A673 (cell line): ENCODE data around the gene NMNAT1. TPM values are rescaled to one million over a fixed set of nuclear protein-coding genes. Genes with fewer than 3 reads are reported as not detected.

ENCODE experiments used
- BruUV-seq: library from RNA; stranded (reverse); fragments of 400-500 nt; replicated peaks from 2 replicates; lab custom pipeline; 2021; lab: Mats Ljungman, UMichigan
- CTCF ChIA-PET: fragments of 300-600 bp; sonication (Branson Sonifier 250); formaldehyde crosslinking; loops from one replicate; lab custom pipeline; 2022; ENCODE audit warnings: antibody characterized with exemption; lab: Charles Lee
- POLR2A ChIA-PET: fragments of 300-600 bp; sonication (Branson Sonifier 250); formaldehyde crosslinking; loops from one replicate; lab custom pipeline; 2022; ENCODE audit warnings: antibody characterized with exemption; ENCODE audit not compliant: low non-redundant PET; lab: Charles Lee
- DNase-seq: peaks from one replicate; pipeline ENCODE4 v3.0.0-alpha.2; 2015; ENCODE audit warnings: low spot score
- H3K27ac ChIP-seq: fragments of 200-600 bp; sonication (generic); 2 replicates; pipeline ENCODE4 v1.5.1; 2016; ENCODE audit warnings: mixed run types, low read depth, mild to moderate bottlenecking, mixed read lengths, antibody characterized with exemption, low read length; ENCODE audit not compliant: poor library complexity, severe bottlenecking
- H3K27me3 ChIP-seq: fragments of 200-600 bp; sonication (generic); replicated peaks from 2 replicates; pipeline ENCODE4 v1.6.1; 2017; ENCODE audit warnings: mixed run types, low read depth, mild to moderate bottlenecking, mixed read lengths, antibody characterized with exemption, low read length; ENCODE audit not compliant: insufficient read depth, poor library complexity
- H3K36me3 ChIP-seq: fragments of 200-600 bp; sonication (generic); 2 replicates; pipeline ENCODE4 v1.6.1; 2016; ENCODE audit warnings: mixed run types, mild to moderate bottlenecking, mixed read lengths, antibody characterized with exemption, low read length; ENCODE audit not compliant: insufficient read depth, poor library complexity, severe bottlenecking
- H3K4me1 ChIP-seq: fragments of 200-600 bp; sonication (generic); 2 replicates; pipeline ENCODE4 v1.6.1; 2017; ENCODE audit warnings: mixed run types, mild to moderate bottlenecking, mixed read lengths, antibody characterized with exemption, low read length; ENCODE audit not compliant: insufficient read depth, poor library complexity, severe bottlenecking
- H3K4me3 ChIP-seq: fragments of 200-600 bp; sonication (generic); 2 replicates; pipeline ENCODE4 v1.5.1; 2016; ENCODE audit warnings: low read depth, mixed run types, mild to moderate bottlenecking, mixed read lengths, low read length; ENCODE audit not compliant: poor library complexity, severe bottlenecking
- H3K9me3 ChIP-seq: fragments of 200-600 bp; sonication (generic); 2 replicates; pipeline ENCODE4 v1.6.1; 2016; ENCODE audit warnings: mixed run types, low read depth, mild to moderate bottlenecking, mixed read lengths, antibody characterized with exemption, low read length; ENCODE audit not compliant: poor library complexity, severe bottlenecking
- EZH2 ChIP-seq: fragments of 200-600 bp; sonication (generic); IDR thresholded peaks from 2 replicates; pipeline ENCODE4 v1.6.1; 2017; ENCODE audit warnings: borderline replicate concordance, low read depth, mild to moderate bottlenecking, mixed read lengths, antibody characterized with exemption, low read length; ENCODE audit not compliant: poor library complexity, severe bottlenecking
- intact Hi-C: fragments of 100-400 bp; cut with micrococcal nuclease; formaldehyde crosslinking; loops from one replicate; pipeline ENCODE4 v1.10.0; 2022; ENCODE audit not compliant: unreplicated experiment
- microRNA-seq: library from miRNA; unstranded; fragments of <30 nt; microRNA quantifications from one replicate; pipeline ENCODE4 v1.2.0, GENCODE V29; 2021
- total RNA-seq: library from RNA; stranded (reverse); gene quantifications from 2 replicates; pipeline ENCODE4 v1.2.3, GENCODE V29; 2021
- TF ChIP-seq, protein P1 (sequence below): fragments of 300-800, 200-600 bp; sonication (generic); conservative IDR thresholded peaks from 2 replicates; pipeline ENCODE4 v1.5.1; 2017; ENCODE audit warnings: low read depth, mild to moderate bottlenecking, antibody characterized with exemption, low read length, moderate library complexity, mixed read lengths

The NMNAT1 gene
- total RNA-seq, 1 experiment from 2014 or later: 4.5 TPM

- Histone ChIP-seq H3K4me1 (peaks cover 4% of the 10 kb centered on the region), H3K4me3 (peak within 1 kb of the TSS; percentile 75), H3K27ac (peak within 1 kb of the TSS; percentile 88), H3K9me3 (no peaks in the 10 kb centered on the region), H3K27me3 (no peaks in the 10 kb centered on the region), H3K36me3 (peaks cover 12% of the 10 kb centered on the region)
- intact Hi-C loops: loop anchor here (5.0 kb wide), 2 partner anchors 80 to 155 kb away; no protein-coding TSS in a partner anchor
- peak; percentile 99 for DNase-seq
- ChIA-PET POLR2A (interaction anchor here (0.5 kb wide), 1 partner anchor 37 kb away, joined by 4 read pairs; no protein-coding TSS in a partner anchor), CTCF (interaction anchor here (0.6 kb wide), 1 partner anchor 20 kb away, joined by 3 read pairs; no protein-coding TSS in a partner anchor)
- BruUV-seq: no TSS peak
- TF ChIP-seq, protein P1, sequence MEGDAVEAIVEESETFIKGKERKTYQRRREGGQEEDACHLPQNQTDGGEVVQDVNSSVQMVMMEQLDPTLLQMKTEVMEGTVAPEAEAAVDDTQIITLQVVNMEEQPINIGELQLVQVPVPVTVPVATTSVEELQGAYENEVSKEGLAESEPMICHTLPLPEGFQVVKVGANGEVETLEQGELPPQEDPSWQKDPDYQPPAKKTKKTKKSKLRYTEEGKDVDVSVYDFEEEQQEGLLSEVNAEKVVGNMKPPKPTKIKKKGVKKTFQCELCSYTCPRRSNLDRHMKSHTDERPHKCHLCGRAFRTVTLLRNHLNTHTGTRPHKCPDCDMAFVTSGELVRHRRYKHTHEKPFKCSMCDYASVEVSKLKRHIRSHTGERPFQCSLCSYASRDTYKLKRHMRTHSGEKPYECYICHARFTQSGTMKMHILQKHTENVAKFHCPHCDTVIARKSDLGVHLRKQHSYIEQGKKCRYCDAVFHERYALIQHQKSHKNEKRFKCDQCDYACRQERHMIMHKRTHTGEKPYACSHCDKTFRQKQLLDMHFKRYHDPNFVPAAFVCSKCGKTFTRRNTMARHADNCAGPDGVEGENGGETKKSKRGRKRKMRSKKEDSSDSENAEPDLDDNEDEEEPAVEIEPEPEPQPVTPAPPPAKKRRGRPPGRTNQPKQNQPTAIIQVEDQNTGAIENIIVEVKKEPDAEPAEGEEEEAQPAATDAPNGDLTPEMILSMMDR: peak; percentile 80
- TF ChIP-seq EZH2: no peak
Measured at GRCh38 chr1:10032590-10033358, 89.5 kb downstream of the NMNAT1 start, which contains the start of gene UBE4B. TSS of gene UBE4B (plus strand) at chr1:10032958. CDS start at chr1:10033671, 713 bp downstream.

- POLR2A ChIA-PET: interaction anchor here (0.5 kb wide), 1 partner anchor 36 kb away, joined by 4 read pairs; no protein-coding TSS in a partner anchor
- Histone ChIP-seq H3K27me3 (no peaks in the 10 kb centered on the region), H3K4me1 (peaks cover 4% of the 10 kb centered on the region), H3K9me3 (no peaks in the 10 kb centered on the region), H3K36me3 (peaks cover 14% of the 10 kb centered on the region), H3K27ac (peak overlapping the region; percentile 88), H3K4me3 (peak overlapping the region; percentile 75)
- DNase-seq: no peak
- intact Hi-C loops: loop anchor here (5.0 kb wide), 2 partner anchors 81 to 156 kb away; no protein-coding TSS in a partner anchor
- BruUV-seq: TSS peak; percentile 78
- CTCF ChIA-PET: interaction anchor here (0.6 kb wide), 1 partner anchor 21 kb away, joined by 3 read pairs; no protein-coding TSS in a partner anchor
- no peak for TF ChIP-seq EZH2
- TF ChIP-seq, protein P1: no peak
Measured at GRCh38 chr1:10033359-10033845, 90.1 kb downstream of the NMNAT1 start.

Small RNA genes lying within 50 kb of the gene (microRNA-seq; reads per million reads assigned to microRNA genes)
- gene MIR5697: 3.0 reads per million, percentile 6 among the genes with 10 or more reads in this experiment

Other genes starting within 250 kb of the NMNAT1 start
- 77.4 and 85.3 TPM in 2 replicates for gene CLSTN1, start 119.5 kb upstream of the NMNAT1 start, total RNA-seq
- gene CTNNBIP1, start 33.2 kb upstream of the NMNAT1 start, total RNA-seq: 14.6 and 22.0 TPM in 2 replicates
- 53.7 and 56.5 TPM in 2 replicates for gene LZIC, start 84 bp upstream of the NMNAT1 start, total RNA-seq
- 1.6 TPM in 1 of 2 replicates, not detected in the other for gene RBP7, start 53.8 kb downstream of the NMNAT1 start, total RNA-seq
- 58.0 and 59.4 TPM in 2 replicates for gene UBE4B, start 89.5 kb downstream of the NMNAT1 start, total RNA-seq